HG03280 (cell line): ENCODE results near the gene NKG7.
A peak's percentile ranks its signal among the peaks of the same experiment; 100 is the strongest.
"Not testable (repeated sequence)": the region's sequence is repeated elsewhere in the genome, so short reads cannot be mapped to it uniquely, and the experiment has no call there.

Source experiments
- ATAC-seq: cut with Tn5 transposase; IDR thresholded peaks from one replicate; pipeline ENCODE4 v1.9.1; 2021; ENCODE audit warnings: mild to moderate bottlenecking, moderate library complexity; ENCODE audit not compliant: unreplicated experiment

NKG7 gene, protein sequence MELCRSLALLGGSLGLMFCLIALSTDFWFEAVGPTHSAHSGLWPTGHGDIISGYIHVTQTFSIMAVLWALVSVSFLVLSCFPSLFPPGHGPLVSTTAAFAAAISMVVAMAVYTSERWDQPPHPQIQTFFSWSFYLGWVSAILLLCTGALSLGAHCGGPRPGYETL

DNA sequence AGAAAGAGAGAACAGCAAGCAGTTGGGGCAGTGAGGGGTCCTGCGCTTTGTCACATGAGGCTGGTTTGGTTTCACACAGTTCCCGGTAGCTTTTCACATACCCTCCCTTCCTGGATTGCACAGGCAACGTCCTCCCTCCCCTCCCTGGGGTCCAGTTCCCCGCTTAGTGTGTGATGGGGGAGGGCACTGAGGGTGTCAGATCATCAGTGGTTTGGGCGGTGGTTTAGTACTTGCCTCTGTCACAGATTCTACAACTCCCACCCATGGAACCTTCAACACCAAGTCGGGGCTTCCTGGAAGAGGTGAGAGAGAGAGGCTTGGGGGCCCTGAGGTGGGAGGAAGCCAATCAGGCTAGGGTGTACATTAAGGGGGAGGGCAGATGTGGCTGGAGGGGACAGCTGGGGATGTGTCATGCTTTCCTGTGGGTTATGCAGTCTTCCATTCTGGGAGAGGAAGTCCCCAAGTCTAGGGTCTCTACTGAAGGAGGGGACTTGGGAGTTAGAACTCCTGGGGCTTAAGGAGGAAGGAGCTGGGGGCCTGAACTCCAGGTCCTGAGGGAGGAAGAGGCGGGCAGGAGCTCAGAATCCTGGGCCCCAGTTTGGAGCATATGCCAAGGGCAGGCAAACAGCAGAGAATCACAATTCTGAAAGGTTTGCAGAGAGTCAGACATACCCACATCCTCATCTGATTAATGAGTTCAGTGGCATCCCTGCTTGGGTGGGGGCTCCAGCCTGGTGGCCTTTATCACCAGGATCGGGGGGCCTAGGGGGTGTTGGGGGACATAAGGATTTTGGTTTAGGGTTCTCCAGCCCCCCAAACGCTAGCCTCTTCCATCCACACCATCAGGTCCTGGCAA lies at the start of gene NKG7:
TSS of gene NKG7 (minus strand) at position 6 of the 856 bp plus-strand sequence. CDS start 119 bp downstream, outside the sequence.
- ATAC-seq, result no peak

DNA sequence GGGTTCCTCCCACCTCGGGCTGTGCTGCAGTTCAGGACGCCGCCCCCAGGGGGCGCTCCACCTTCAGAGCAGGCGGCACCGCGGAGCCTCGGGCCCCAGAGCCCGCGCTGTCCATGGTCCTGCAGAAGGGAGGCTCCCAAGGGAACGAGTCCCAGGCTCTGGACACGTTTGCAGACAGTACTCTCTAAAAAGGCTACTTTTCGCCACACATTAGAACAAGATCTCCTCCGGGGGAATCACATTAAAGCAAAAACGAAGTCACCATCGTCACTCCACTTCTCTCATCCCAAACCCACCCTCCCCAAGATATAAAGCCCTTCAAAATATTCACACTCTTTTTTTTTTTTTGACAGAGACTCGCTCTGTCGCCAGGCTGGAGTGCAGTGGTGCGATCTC lies 49.6 kb upstream of the NKG7 start:
- peak; percentile 54 for ATAC-seq

DNA sequence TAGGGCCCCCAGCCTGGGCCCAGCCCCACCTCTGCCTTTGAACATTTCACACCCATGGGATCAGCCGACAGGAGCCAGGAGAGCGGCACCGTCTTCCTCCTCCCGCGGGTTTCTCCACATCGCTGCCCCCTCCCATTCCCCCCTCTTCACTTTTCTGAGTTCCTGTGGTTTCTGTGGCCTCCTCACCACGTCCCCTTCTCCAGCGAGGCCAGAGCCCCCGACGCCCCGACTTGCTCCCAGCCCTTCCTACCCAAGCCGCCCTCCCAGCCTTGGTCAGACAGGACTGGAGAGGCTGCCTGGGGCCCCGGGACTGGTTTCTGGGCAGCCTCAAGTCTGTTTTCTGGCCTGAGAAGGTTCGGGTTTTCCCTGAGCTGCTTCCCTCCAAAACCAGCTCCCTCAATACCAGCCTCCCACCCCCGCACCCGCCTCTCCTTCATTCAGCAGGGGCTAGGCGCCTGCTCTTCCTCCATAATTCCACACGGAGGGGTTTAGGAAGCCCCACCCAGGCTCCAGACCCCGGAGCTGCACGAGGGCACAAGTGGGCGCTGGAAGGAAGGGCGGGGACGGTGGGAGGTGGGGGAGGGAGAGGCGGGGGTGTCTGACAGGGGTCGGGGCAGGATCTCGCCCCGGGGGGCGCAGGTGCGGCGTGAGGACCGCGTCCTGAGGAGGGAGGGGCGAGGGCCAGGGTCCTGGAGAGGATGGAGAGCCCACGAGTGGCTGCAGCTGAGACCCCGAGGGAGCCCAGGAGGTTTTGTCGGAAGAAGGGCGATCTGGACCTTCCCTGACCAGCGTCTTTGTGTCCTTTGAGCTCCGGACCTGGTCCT lies 49.0 kb upstream of the NKG7 start:
- ATAC-seq, result no peak

DNA sequence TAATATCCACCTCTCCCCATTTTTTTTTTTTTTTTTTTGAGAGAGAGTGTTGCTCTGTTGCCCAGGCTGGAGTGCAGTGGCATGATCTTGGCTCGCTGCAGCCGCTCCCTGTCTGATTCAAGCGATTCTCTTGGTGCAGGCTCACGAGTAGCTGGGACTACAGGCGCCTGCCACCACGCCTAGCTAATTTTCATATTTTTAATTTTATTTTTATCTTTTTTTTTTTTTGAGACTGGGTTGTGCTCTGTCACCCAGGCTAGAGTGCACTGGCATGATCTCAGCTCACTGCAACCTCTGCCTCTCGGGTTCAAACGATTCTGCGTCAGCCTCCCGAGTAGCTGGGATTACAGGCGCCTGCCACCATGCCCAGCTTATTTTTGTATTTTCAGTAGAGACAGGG lies 48.1 kb upstream of the NKG7 start:
- not testable (repeated sequence) for ATAC-seq

DNA sequence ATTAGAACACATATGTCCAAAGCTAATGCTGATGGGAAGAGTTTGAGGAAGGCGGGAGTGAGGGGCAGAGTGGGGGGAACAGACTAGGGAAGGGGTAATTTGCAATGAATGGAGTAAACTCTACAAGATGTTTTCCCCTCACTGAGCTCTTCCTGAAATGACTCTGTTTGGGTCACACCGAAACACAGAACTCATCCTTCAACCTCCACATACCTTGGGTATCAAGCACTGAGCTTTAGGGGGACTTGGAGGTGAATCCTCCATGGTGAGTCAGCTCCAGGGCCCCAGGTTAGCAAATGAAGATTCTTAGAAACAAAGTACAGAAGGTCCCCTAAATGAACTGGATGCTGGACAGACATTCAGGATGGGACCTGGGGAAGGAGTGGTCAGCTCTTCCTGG lies 46.3 kb upstream of the NKG7 start:
- no peak for ATAC-seq

DNA sequence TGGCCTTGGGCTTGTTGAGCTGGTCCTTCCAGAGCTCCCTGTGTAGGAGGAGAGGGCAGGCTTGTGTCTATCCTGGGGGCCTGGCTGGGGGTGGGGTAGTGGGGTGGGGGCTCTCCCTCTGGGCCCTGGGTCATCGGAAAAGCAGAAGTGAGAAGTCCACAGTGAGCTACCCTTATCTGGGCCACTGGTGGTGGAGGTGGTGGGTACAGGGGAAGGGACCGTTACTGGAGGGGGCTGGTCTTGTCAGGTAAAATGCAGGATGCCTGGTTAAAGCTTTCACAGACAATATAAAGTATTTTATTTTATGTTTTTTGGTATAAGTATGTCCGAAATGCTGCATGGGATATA lies 45.3 kb upstream of the NKG7 start:
- peak; percentile 42 for ATAC-seq

DNA sequence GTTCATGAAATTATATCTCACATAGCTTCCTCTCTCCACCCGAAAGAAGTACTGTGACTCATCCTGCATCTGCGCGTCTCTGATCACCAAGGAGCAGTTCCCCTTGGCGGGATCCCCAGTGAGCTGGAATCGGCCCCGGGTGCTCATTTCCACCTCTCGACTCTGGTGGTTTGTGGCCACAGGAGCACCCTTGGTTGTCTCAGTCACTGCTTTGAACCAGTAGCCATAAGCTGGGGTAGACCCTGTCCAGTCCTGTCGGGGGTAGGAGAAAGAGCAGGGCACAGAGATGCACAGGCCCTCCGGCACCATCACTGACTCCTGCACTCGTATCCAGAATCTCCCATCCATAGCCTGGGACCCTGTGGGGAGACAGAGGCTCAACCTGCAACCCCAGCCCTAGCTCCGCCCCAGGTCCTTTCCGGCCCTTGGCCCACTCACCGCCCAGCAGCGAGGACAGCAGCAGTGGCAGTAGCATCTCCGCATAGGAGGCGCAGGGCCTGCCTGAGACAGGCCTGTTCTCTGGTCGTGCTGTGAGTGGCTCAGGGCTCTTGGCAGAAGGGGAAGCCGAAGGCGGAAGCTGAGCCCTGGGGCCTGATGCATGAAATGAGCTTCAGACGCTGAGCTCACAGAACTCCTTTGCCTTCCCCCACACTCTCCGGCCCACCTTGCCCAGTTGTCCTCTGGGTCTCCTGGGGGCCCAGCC lies 44.8 kb upstream of the NKG7 start, which contains the start of gene SIGLEC10:
TSS of gene SIGLEC10 (minus strand) at position 536 of the 703 bp plus-strand sequence. CDS start at position 475, 61 bp downstream.
- ATAC-seq, result peak; percentile 62

DNA sequence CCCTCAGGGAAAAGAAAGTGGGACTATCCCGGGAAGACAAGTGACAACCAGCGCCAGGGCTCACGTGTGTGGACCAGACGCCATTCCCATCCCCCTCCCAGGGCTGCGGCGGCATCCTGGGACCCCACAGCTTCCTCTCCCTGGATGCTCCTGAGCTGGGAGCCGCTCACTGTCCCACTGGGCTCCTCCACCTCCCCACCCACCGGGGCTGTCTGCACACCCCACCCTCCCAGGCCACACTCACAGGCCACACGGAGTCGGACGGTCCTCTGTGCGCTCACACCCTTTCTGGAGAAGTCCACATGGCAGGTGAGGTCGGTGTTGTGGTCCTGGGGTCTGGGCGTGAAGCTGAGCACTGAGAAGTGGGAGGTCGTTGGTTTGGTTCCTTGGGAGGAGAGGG lies 44.0 kb upstream of the NKG7 start:
- not testable (repeated sequence) for ATAC-seq

DNA sequence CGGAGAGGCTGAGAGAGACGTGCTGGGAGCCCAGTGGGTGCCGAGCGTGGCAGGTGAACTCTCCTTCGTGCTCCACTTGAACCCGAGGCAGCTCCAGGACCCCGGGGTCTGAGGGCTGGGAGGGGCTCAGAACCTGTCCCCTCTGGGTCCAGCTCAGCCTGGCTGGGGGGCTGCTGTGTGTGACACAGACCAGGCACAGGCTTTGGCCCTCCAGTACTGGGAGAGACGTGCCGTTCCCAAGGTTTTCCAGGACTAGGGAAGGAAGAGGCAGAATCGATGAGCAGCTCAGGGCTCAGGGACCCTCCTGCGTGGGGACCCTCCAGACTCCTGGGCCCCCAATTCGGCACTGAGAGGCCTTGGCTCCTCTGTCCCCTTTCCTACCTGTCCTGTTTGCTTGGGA lies 42.7 kb upstream of the NKG7 start:
- no peak for ATAC-seq

DNA sequence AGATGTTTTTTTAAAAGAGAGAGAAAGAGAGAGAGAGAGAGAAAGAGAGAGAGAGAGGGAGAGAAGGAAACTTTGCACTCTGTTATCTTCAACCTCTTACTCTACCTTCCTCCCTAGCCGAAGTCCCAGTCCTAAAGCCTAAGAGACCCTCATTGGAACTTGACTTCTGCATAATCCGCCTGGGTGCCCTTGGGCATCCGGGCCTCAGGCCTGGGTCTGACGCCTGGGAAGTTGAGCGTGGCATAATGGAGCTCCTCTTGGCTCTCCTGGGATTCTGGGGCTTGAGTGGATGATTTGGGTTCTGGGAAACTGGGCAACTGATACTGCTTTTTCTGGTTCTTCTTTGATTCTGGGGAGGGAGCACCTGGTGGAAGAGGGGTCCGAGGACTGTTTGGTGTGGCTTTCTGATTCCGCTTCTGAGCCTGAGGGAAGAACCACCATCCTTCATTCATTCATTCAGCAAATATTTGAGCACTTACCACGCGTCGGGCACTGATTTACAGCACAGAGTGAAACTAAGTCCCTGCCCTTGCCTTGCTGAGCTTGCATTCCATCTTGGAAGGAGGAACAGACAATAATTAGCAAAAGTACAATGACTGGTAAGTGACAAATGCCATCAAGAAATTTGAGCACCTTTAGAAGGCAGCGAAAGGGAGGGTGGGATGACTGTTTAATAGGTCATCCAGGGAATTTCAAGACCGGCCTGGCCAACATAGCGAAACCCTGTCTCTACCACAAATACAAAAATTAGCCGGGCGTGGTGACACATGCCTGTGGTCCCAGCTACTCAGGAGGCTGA lies 38.7 kb upstream of the NKG7 start:
- ATAC-seq, result no peak

DNA sequence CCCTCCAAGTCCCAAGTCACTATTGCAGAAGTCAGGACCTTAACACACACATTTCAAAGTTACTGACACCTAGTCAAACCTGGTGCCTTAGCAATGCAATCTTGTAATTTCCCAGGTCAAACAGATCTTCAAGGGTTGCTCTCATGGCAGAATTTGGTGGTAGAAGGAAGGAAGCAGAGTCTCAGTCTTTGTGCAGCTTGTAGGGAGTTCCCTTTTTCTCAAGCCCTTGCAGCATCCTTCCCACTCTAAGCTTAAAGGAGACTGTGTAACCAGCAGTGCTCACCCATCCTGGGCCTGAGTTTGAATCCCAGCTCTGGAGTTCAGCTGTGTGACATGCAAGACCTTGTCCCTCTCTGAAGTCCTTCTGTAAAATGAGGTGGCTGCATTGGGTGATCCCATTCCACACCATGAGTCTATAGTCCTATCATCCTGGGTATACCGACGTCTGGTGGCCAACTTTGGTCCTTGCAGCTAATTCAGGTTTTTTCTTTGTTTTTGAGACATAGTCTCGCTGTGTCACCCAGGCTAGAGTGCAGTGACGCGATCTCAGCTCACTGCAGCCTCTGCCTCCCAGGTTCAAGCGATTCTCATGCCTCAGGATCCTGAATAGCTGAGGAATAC lies 35.2 kb upstream of the NKG7 start:
- no peak for ATAC-seq

DNA sequence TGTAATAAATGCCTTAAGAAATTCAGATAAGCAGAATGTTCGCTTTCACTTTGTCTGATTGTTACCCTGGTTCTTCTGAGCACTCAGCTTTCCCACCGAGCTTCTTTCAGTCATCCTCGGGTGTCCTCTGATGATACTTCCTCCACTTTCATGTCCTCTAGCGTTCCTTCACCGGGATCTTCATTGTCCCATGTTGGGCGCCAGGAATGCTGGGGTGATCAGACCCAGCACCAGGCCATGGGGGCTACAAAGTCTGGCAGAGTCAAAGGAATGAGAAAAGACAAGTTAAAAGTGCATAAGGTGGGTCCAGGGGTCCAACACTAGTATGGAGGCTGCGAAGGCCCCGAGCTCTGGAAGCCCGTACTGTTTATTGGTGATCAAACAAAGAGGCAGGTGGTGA lies 29.7 kb upstream of the NKG7 start:
- no peak for ATAC-seq

DNA sequence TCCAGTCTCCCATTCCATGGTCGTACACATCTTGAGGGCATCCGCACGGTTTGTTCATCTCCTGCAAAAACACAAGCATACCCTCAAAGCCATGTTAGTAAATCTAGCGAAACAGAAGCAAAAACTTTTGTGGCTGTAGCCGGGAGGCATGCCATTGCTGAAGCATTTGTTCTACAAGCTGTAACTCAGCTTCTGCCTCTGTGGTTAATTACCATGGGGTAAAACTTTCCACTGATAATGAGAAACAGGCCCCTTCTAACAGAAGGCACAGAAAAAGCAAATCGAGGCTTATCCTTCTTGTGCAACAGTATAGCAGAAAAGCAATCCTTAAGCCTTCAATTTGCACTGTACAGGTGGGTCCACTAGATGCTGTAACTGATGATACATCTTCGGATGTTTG lies 27.5 kb upstream of the NKG7 start:
- not testable (repeated sequence) for ATAC-seq

DNA sequence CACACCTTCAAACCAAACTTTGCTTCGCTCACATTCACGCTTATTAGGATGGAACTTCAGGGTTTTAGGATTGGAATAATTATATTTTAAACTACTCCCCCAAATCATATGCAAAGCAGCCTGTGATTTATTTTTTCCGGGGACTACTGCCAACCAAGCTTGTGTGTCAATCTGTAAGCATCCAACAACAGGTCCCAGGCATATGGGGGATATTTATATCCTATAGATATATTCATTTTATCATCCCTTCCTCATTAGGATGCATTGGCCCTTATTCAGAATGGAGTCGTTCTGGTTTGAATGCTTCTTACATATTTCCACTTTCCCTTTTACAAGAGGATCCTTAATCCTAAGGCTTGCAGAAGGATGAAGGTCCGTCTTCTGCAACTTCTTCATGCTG lies 26.8 kb upstream of the NKG7 start:
- no peak for ATAC-seq

DNA sequence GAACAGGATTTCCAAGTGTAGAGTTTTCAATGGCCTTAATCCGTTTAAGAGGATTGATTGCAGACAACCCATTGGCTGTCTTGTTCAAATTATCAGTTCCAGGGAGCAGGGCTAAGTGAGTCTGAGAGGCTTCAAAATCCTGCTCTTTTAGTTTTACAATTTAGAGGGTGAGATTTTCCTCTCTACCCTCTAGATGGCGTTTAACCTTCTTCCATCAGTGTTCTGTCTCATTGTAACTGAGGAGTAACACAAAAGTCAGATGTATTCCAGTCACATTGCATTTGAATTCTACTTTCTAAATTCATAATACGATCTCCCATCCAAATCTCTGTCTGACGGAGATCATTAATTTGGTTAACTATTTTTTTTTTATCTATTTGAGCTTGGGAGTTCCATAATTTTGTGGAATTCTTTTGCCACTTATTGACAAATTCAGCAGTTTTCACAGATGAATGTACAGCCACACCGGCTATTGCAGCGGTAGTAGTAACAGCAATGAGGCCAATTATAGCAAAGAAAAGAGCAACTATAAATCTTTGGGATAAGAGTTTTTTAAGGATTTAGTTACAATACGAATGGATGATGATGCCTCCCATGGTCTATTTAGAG lies 25.7 kb upstream of the NKG7 start:
- ATAC-seq, result no peak

DNA sequence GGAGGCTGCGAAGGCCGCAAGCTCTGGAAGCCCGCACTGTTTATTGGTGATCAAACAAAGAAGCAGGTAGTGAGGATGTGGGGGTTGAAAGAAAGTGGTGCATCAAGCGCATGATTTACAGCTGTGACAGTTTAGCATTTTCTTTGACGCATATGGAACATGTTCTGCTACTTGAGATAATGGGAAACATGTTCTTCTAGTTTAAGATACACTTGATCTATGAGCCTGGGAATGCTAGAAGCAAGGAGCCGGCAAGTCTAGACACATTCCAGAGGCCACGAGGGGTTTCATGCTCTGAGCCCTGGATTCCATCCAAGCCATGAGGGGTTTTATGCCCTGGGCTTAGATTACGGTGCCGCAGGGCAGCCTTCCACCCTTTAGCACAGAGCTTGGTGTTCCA lies 25.0 kb upstream of the NKG7 start:
- not testable (repeated sequence) for ATAC-seq

DNA sequence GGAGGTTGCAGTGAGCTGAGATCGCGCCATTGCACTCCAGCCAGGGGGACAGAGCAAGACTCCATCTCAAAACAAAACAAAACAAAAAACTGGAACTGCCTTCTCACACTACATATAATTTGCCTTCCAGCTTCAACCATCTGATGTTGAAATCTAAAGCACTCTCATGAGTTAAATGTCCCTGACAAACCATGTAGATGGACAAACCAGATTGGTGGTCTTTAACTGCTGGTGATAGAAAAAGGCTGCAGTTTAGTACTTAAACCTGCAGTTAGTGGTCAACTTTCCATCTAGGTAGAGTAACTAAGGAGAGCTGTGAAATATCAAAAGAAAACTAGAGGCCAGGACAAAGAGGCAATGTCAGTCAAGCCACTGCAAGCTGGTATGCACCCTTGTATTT lies 23.7 kb upstream of the NKG7 start:
- ATAC-seq, result no peak

DNA sequence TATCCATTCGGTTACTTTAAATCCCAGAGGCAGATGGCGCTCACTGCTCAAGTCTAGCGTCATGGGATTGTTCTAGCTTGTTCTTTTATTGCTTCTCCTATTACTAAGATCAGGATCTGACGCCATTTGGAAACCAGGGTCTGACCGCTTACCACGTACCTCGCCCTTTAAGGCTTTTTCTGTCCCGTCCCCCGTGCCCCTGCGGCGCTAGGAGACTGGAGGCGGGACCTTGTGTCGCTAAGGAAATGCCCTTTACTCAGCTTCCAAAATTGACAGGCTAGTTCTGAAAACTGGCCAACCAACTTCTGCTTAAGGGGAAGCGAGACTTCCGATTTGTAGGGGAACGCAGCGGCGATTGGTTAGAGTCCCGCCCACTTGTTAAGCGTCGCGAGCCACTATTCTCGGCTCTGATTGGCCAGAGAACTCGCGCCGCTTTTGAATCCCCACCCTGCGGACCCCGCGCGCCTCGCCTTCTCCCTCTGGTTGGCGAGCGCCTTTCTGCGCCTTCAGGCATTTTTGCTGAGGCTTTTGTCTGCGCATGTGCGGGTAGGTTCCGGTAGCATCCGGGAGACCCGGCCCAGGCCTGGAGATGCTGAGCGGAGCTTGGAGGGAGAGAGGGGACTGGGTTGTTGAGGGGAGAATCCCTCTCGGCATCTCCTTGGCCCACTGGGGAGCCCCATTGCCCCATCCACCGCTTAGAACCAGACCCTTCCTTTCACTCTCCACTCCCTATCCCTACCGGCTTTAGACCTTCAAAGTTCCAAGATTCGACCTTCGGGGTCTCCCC lies 21.8 kb upstream of the NKG7 start:
- peak; percentile 85 for ATAC-seq

DNA sequence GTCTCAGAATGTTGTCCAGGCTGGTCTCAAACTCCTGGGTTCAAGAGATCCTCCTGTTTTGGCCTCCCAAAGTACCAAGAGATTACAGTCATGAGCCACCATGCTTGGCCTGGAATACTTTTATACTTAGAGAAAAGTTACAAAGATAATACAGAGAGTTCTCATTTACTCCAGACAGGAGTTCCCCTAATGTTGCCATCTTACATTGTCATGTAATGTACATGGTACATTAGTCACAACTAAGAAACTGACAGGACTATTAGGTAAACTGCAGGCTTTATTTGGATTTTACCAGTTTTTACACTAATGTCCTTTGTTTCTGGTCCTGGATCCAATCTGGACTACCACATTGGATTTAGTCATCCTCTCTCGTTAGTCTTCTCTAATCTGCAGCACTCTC lies 20.2 kb upstream of the NKG7 start:
- no peak for ATAC-seq
